Hepatocyte (in vitro differentiated cells): Measurements from ENCODE around the gene PIEZO1.

Experiments used
- CTCF ChIP-seq: fragments of 200-600 bp; sonication (generic); IDR thresholded peaks from 2 replicates; pipeline ENCODE4 v1.5.1; 2016; ENCODE audit warnings: antibody characterized with exemption, mild to moderate bottlenecking; ENCODE audit not compliant: poor library complexity
- EZH2 ChIP-seq: fragments of 200-600 bp; sonication (generic); IDR thresholded peaks from 2 replicates; pipeline ENCODE4 v1.6.1; 2016; ENCODE audit warnings: antibody characterized with exemption, mild to moderate bottlenecking, borderline replicate concordance
- EZH2phosphoT487 ChIP-seq: fragments of 200-600 bp; sonication (generic); IDR thresholded peaks from one replicate; pipeline ENCODE4 v1.6.1; 2018; ENCODE audit warnings: antibody characterized with exemption, mild to moderate bottlenecking, low read depth, moderate library complexity; ENCODE audit not compliant: unreplicated experiment, severe bottlenecking

- no peak for TF ChIP-seq EZH2
- TF ChIP-seq EZH2phosphoT487, result no peak
- peak; percentile 91 for TF ChIP-seq CTCF
Measured at GRCh38 chr16:88737298-88738150, 47.5 kb downstream of the PIEZO1 start.
